Esophagus squamous epithelium (tissue), 5 donors: ENCODE data around the gene ARHGEF11. TPM values are rescaled to one million over a fixed set of nuclear protein-coding genes. Genes with fewer than 3 reads are reported as not detected.

Experiments used
- DNase-seq: peaks from one replicate; lab custom pipeline; 2025; lab: John Stamatoyannopoulos, UW
- H3K27ac ChIP-seq, 4 donors: fragments of 200-600 bp; sonication (generic); one replicate each; pipeline ENCODE4 v1.5.1; 2016 to 2019; ENCODE audit warnings: mild to moderate bottlenecking in 1 of 4
- H3K27me3 ChIP-seq, 4 donors: fragments of 200-600 bp; sonication (generic); 1 replicate in 3 of 4; 2 replicates in 1 of 4; pipeline versions ENCODE4 v1.5.1 to v1.6.0; 2017 to 2021; ENCODE audit warnings: antibody characterized with exemption in 1 of 4
- H3K36me3 ChIP-seq, 3 donors: fragments of 200-600 bp; sonication (generic); one replicate each; pipeline ENCODE4 v1.5.1; 2016 to 2019
- H3K4me1 ChIP-seq, 3 donors: fragments of 200-600 bp; sonication (generic); one replicate each; pipeline ENCODE4 v1.5.1; 2017 to 2019
- H3K4me3 ChIP-seq, 4 donors: fragments of 200-600 bp; sonication (generic); 1 replicate in 3 of 4; 2 replicates in 1 of 4; pipeline ENCODE4 v1.5.1; 2016 to 2019; ENCODE audit warnings: mild to moderate bottlenecking in 2 of 4, moderate library complexity in 1 of 4
- H3K9me3 ChIP-seq, 3 donors: fragments of 200-600 bp; sonication (generic); one replicate each; pipeline ENCODE4 v1.5.1; 2016 to 2019
- POLR2A ChIP-seq, 4 donors: fragments of 450-650 bp; IDR thresholded peaks; one replicate each; pipeline ENCODE4 v1.6.1; 2017; ENCODE audit warnings: antibody characterized with exemption in 4 of 4, mild to moderate bottlenecking in 4 of 4, moderate library complexity in 3 of 4
- WGBS, 2 donors: methylation state at CpG; one replicate each; pipeline ENCODE4 v1.1.5; 2018; 5-methylcytosine and 5-hydroxymethylcytosine counted together
- intact Hi-C: fragments of 100-400 bp; cut with DNase I; formaldehyde crosslinking; loops from one replicate; pipeline ENCODE4 v1.15.0; 2022
- total RNA-seq, 4 donors: library from RNA; depleted of rRNA; stranded (reverse); fragments of >200 nt; gene quantifications; one replicate each; pipeline ENCODE4 v1.1.0, GENCODE V29; 2016
- TF ChIP-seq, protein P1 (sequence below), 6 experiments: fragments of 450-650 bp in 4 of 6; fragments of 200-600 bp in 2 of 6; sonication (generic) in 2 of 6; IDR thresholded peaks; one replicate each; pipeline ENCODE4 v1.5.1; 2016 to 2019; ENCODE audit warnings: antibody characterized with exemption in 6 of 6, mild to moderate bottlenecking in 4 of 6, moderate library complexity in 4 of 6
- donor health status: DM: yes; HTN: yes; CAD: no.

The ARHGEF11 gene
- total RNA-seq, 4 donors from 2014 or later, result 15.5 to 24.2 (median 19.4) TPM

DNA sequence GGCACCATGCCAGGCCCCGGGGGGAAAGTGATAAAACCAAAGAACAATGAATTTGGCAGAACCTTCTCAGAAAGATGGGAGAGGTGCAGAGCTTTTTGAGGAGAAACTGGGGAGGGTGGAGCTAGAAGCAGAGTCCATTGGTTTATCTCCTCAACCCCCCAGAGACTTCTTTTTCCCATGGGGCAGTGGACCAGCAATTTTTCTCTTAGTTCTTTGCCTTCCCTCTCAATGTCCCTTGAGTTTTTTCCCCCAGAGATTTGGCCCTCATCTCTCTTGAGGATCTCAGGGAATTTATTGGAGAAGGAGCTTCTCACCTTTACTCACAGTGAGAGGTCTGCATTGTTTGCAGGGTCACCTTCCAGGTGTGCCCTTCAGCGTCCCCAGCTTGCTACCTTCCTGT is 5.3 kb upstream of the ARHGEF11 start:
- WGBS, 2 donors, result 25 to 41% methylated on average over 1 to 2 of the region's 2 CpGs
- TF ChIP-seq, protein P1, sequence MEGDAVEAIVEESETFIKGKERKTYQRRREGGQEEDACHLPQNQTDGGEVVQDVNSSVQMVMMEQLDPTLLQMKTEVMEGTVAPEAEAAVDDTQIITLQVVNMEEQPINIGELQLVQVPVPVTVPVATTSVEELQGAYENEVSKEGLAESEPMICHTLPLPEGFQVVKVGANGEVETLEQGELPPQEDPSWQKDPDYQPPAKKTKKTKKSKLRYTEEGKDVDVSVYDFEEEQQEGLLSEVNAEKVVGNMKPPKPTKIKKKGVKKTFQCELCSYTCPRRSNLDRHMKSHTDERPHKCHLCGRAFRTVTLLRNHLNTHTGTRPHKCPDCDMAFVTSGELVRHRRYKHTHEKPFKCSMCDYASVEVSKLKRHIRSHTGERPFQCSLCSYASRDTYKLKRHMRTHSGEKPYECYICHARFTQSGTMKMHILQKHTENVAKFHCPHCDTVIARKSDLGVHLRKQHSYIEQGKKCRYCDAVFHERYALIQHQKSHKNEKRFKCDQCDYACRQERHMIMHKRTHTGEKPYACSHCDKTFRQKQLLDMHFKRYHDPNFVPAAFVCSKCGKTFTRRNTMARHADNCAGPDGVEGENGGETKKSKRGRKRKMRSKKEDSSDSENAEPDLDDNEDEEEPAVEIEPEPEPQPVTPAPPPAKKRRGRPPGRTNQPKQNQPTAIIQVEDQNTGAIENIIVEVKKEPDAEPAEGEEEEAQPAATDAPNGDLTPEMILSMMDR (IDR thresholded peaks at IDR 0.05), result no peak
- no peak for TF ChIP-seq POLR2A (IDR thresholded peaks at IDR 0.05)
- no peak for DNase-seq
- H3K27ac ChIP-seq, result no peak overlapping the region
- H3K4me3 ChIP-seq, result no peak overlapping the region
- peaks cover 0 to 2% (median 0%) of the 10 kb centered on the region in 4 donors for H3K27me3 ChIP-seq
- no peaks in the 10 kb centered on the region for H3K36me3 ChIP-seq
- intact Hi-C loops, result no loop called here
- H3K9me3 ChIP-seq, result peaks cover 0 to 5% (median 0%) of the 10 kb centered on the region in 3 donors
- H3K4me1 ChIP-seq, result peaks cover 0 to 7% (median 0%) of the 10 kb centered on the region in 3 donors

GRCh38 chr1:157047062-157047410 is 1.5 kb upstream of the ARHGEF11 start:
- no peaks in the 10 kb centered on the region for H3K9me3 ChIP-seq
- H3K27ac ChIP-seq, result no peak overlapping the region
- TF ChIP-seq, protein P1 (IDR thresholded peaks at IDR 0.05), result no peak
- no peak for TF ChIP-seq POLR2A (IDR thresholded peaks at IDR 0.05)
- peaks cover 0 to 4% (median 0%) of the 10 kb centered on the region in 4 donors for H3K27me3 ChIP-seq
- peaks cover 21 to 38% (median 25%) of the 10 kb centered on the region in 3 donors for H3K4me1 ChIP-seq
- intact Hi-C loops, result no loop called here
- H3K36me3 ChIP-seq, result no peaks in the 10 kb centered on the region
- no peak overlapping the region for H3K4me3 ChIP-seq
- DNase-seq, result no peak
- 17 to 38% methylated on average over 2 of the region's 2 CpGs for WGBS, 2 donors

GRCh38 chr1:157044326-157044725 is 1.2 kb downstream of the ARHGEF11 start:
- Histone ChIP-seq H3K36me3 (no peaks in the 10 kb centered on the region), H3K4me1 (peaks cover 21 to 61% (median 32%) of the 10 kb centered on the region in 3 donors), H3K9me3 (no peaks in the 10 kb centered on the region), H3K27ac (peak overlapping the region in 1 of 4 donors; percentile 87), H3K4me3 (peak overlapping the region in 3 of 4 donors; percentile 66 to 81 (median 78)), H3K27me3 (peaks cover 0 to 4% (median 0%) of the 10 kb centered on the region in 4 donors)
- intact Hi-C loops, result no loop called here
- TF ChIP-seq, protein P1 (IDR thresholded peaks at IDR 0.05), result no peak
- DNase-seq, result no peak
- WGBS, 2 donors, result 29 to 39% methylated on average over 4 to 5 of the region's 6 CpGs

GRCh38 chr1:157043685-157044084 is 1.9 kb downstream of the ARHGEF11 start:
- TF ChIP-seq, protein P1 (IDR thresholded peaks at IDR 0.05), result no peak
- TF ChIP-seq POLR2A (IDR thresholded peaks at IDR 0.05), result no peak
- Histone ChIP-seq H3K4me3 (peak overlapping the region in 3 of 4 donors; percentile 66 to 81 (median 78)), H3K27me3 (peaks cover 0 to 4% (median 0%) of the 10 kb centered on the region in 4 donors), H3K36me3 (no peaks in the 10 kb centered on the region), H3K4me1 (peaks cover 21 to 65% (median 32%) of the 10 kb centered on the region in 3 donors), H3K9me3 (no peaks in the 10 kb centered on the region), H3K27ac (no peak overlapping the region)
- no peak for DNase-seq
- intact Hi-C loops, result no loop called here
- no CpG with 5 or more reads among the region's 2 CpGs for WGBS, 2 donors

DNA sequence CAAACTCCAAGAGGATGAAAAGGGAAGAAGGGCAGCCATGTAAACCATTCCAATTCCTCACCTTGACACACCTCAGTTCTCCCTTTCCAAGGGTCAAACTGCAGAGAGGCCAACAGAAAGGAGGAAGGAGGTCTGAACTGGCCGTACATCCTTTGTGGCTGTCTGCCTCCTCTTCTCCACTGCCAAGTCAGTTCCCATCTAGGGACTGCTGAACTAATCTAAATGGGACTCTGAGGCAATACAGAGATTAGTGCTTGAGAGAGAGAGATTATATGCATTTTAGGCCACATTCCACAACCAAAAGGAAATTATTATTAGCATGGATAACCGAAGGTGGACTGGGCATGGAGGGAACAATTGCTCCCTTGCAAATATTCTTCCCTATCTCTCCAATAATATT is 2.7 kb downstream of the ARHGEF11 start:
- H3K27me3 ChIP-seq, result peaks cover 0 to 4% (median 0%) of the 10 kb centered on the region in 4 donors
- H3K9me3 ChIP-seq, result no peaks in the 10 kb centered on the region
- 56 to 58% methylated on average over 2 of the region's 2 CpGs for WGBS, 2 donors
- no peak for DNase-seq
- H3K4me3 ChIP-seq, result peak overlapping the region in 3 of 4 donors; percentile 66 to 81 (median 78)
- intact Hi-C loops, result no loop called here
- no peaks in the 10 kb centered on the region for H3K36me3 ChIP-seq
- H3K27ac ChIP-seq, result no peak overlapping the region
- TF ChIP-seq POLR2A (IDR thresholded peaks at IDR 0.05), result no peak
- TF ChIP-seq, protein P1 (IDR thresholded peaks at IDR 0.05), result no peak
- peaks cover 21 to 65% (median 32%) of the 10 kb centered on the region in 3 donors for H3K4me1 ChIP-seq
